Activated CD8-positive, alpha-beta memory T cell treated with anti-CD3 and anti-CD28 coated beads, Interleukin-2, amount 50 U/mL, for 1 hour (primary cell): Measurements from ENCODE around the gene CPE.
"Not testable (repeated sequence)": the region's sequence is repeated elsewhere in the genome, so short reads cannot be mapped to it uniquely, and the experiment has no call there.

ENCODE experiments used
- DNase-seq: peaks from one replicate; pipeline ENCODE4 v3.0.0-alpha.2; 2020; ENCODE audit errors: extremely low read depth

Gene CPE

GRCh38 chr4:165462009-165462408, 83.2 kb downstream of the CPE start:
- no peak for DNase-seq

- no peak for DNase-seq
Observed at GRCh38 chr4:165464376-165464775, 85.6 kb downstream of the CPE start.

- DNase-seq: no peak
Observed at GRCh38 chr4:165464813-165465381, 86.1 kb downstream of the CPE start.

- DNase-seq: no peak
Observed at GRCh38 chr4:165470009-165470408, 91.2 kb downstream of the CPE start.

GRCh38 chr4:165472943-165473676, 94.3 kb downstream of the CPE start:
- DNase-seq: no peak

- DNase-seq: no peak
Observed at GRCh38 chr4:165474784-165475705, 96.2 kb downstream of the CPE start.

GRCh38 chr4:165475706-165476070, 96.9 kb downstream of the CPE start:
- no peak for DNase-seq

GRCh38 chr4:165476214-165477098, 97.6 kb downstream of the CPE start:
- no peak for DNase-seq

GRCh38 chr4:165477799-165478198, 99.0 kb downstream of the CPE start:
- DNase-seq: no peak

GRCh38 chr4:165478260-165478659, 99.5 kb downstream of the CPE start:
- no peak for DNase-seq

GRCh38 chr4:165481053-165481835, 102.4 kb downstream of the CPE start:
- DNase-seq: no peak

- no peak for DNase-seq
Observed at GRCh38 chr4:165489786-165490185, 111.0 kb downstream of the CPE start.

- not testable (repeated sequence) for DNase-seq
Observed at GRCh38 chr4:165492583-165492982, 113.8 kb downstream of the CPE start.

GRCh38 chr4:165493359-165493758, 114.6 kb downstream of the CPE start:
- DNase-seq: peak; percentile 3

- no peak for DNase-seq
Observed at GRCh38 chr4:165502916-165503907, 124.4 kb downstream of the CPE start.

- DNase-seq: no peak
Observed at GRCh38 chr4:165504184-165504583, 125.4 kb downstream of the CPE start.

- no peak for DNase-seq
Observed at GRCh38 chr4:165505958-165506837, 127.4 kb downstream of the CPE start.

GRCh38 chr4:165506849-165507248, 128.0 kb downstream of the CPE start:
- no peak for DNase-seq

- no peak for DNase-seq
Observed at GRCh38 chr4:165507381-165507780, 128.6 kb downstream of the CPE start.
